SH-SY5Y (cell line): ENCODE results near the gene DUSP9.

Source experiments
- GATA2 ChIP-seq: IDR thresholded peaks from 2 replicates; pipeline ENCODE4 v1.6.1; 2011; ENCODE audit warnings: mild to moderate bottlenecking, low read depth, low read length
- GATA3 ChIP-seq: IDR thresholded peaks from 2 replicates; pipeline ENCODE4 v1.6.1; 2011; ENCODE audit warnings: low read depth, mild to moderate bottlenecking, low read length, moderate library complexity

DNA sequence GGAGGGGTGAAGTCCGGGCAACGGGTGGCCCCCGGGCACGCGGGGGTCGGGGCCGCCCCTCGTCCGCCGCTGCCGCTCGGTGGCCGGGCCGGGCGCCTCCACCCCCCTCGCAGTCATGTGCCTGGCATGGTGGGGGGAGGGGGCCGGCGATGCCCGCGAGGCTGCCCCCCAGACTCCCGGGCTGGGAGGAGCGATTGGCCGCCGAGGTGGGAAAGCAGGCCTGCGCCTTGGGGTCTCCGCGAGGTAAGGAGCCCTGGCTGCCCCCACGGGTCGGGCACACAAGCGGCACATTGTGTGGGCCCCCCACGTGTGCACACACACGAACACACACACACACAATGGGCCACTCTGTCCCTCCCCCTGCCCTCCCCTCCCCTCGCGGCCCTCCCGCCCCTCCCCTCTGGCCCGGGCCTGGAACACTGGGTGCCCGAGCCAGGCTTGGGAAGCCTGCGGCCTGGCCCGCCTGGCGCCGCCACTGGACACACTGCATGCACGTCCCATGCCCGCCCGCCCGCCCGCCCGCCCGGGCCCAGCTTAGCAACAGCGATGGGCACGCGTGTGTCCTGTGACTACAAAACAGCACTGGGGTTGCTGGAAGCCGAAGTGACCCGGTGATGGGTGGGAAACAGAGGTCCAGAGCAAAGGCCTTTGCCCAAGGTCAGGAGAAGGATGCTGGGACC lies 42.0 kb downstream of the DUSP9 start:
- no peak for TF ChIP-seq GATA3
- no peak for TF ChIP-seq GATA2
